K562 (cell line): Measurements from ENCODE around the gene SBK3. TPM values are rescaled to one million over a fixed set of nuclear protein-coding genes. Genes with fewer than 3 reads are reported as not detected.
A peak's percentile ranks its signal among the peaks of the same experiment; 100 is the strongest.

Experiments used
- ATAC-seq: fragments of 200-7000 bp; cut with Tn5 transposase; 3 replicates; pipeline ENCODE4 v1.9.1; 2020; ENCODE audit warnings: moderate library complexity
- BruUV-seq: library from RNA; stranded (reverse); fragments of 400-500 nt; replicated peaks from 2 replicates; lab custom pipeline; 2021; lab: Mats Ljungman, UMichigan
- CTCF ChIA-PET: fragments of 300-600 bp; formaldehyde crosslinking; extraction: SDS; loops from one replicate; lab custom pipeline; 2021; ENCODE audit warnings: low intra/inter-chr PET ratio; lab: Yijun Ruan, JAX
- POLR2A ChIA-PET: fragments of 300-600, 350-650 bp; sonication (Branson Sonifier 250); formaldehyde crosslinking; extraction: SDS; loops from one replicate; lab custom pipeline; 2021; ENCODE audit warnings: antibody characterized with exemption, inconsistent platforms; lab: Yijun Ruan, JAX
- DNase-seq, 4 experiments: peaks; one replicate each; pipeline versions ENCODE4 v3.0.0 to v3.0.0-alpha.2; 2011 to 2018; ENCODE audit warnings: low spot score in 3 of 4, mixed read lengths in 3 of 4; ENCODE audit errors: extremely low read depth in 1 of 4
- FAIRE-seq: peaks from 2 replicates; lab custom pipeline; 2011; peaks lifted over from hg19 to GRCh38; lab: Jason Lieb, UNC
- H2AFZ ChIP-seq: 2 replicates; pipeline ENCODE4 v1.6.0; 2011; ENCODE audit warnings: low read depth, low read length, control low read depth, inconsistent platforms
- H3K27ac ChIP-seq: fragments of 200-600 bp; 3 replicates; pipeline ENCODE4 v1.8.0; 2011; ENCODE audit warnings: low read depth, mild to moderate bottlenecking, control low read depth, inconsistent platforms, low read length, moderate library complexity, mixed read lengths; ENCODE audit errors: extremely low read depth
- H3K27me3 ChIP-seq, 2 experiments: fragments of 300-600 bp in 1 of 2; 2 replicates in 1 of 2; 3 replicates in 1 of 2; pipeline versions ENCODE4 v1.6.0 to v1.8.0; 2011; ENCODE audit warnings: inconsistent platforms in 2 of 2, low read length in 2 of 2, mild to moderate bottlenecking in 1 of 2, mixed read lengths in 1 of 2, moderate library complexity in 1 of 2; ENCODE audit not compliant: control insufficient read depth in 2 of 2, insufficient read depth in 2 of 2
- H3K36me3 ChIP-seq: fragments of 300-600 bp; 3 replicates; pipeline ENCODE4 v1.8.0; 2011; ENCODE audit warnings: mild to moderate bottlenecking, low read length, inconsistent platforms; ENCODE audit not compliant: control insufficient read depth, insufficient read depth
- H3K4me1 ChIP-seq, 2 experiments: fragments of 200-600 bp in 1 of 2; replicated peaks in 1 of 2; 2 replicates in 1 of 2; 3 replicates in 1 of 2; pipeline versions ENCODE4 v1.5.1 to v1.8.0; 2011; ENCODE audit warnings: inconsistent platforms in 2 of 2, low read length in 2 of 2, mild to moderate bottlenecking in 1 of 2, mixed read lengths in 1 of 2, moderate library complexity in 1 of 2; ENCODE audit not compliant: control insufficient read depth in 2 of 2, insufficient read depth in 2 of 2
- H3K4me2 ChIP-seq: 2 replicates; pipeline ENCODE4 v1.6.1; 2011; ENCODE audit warnings: low read length, control low read depth, inconsistent platforms, mixed read lengths; ENCODE audit not compliant: insufficient read depth
- H3K4me3 ChIP-seq: fragments of 200-600 bp; sonication (generic), shearing (Covaris generic); 2 replicates; pipeline ENCODE4 v1.5.1; 2016; ENCODE audit warnings: control low read depth, inconsistent platforms
- H3K79me2 ChIP-seq: fragments of 200-600 bp; 3 replicates; pipeline ENCODE4 v1.8.0; 2011; ENCODE audit warnings: low read length, inconsistent platforms; ENCODE audit not compliant: control insufficient read depth, insufficient read depth
- H3K9ac ChIP-seq, 2 experiments: 2 replicates each; pipeline versions ENCODE4 v1.6.0 to v1.6.1; 2011; ENCODE audit warnings: low read depth in 2 of 2, low read length in 2 of 2, control low read depth in 1 of 2, inconsistent platforms in 1 of 2, mild to moderate bottlenecking in 1 of 2, mixed read lengths in 1 of 2; ENCODE audit not compliant: insufficient read depth in 1 of 2
- H3K9me1 ChIP-seq: one replicate; pipeline ENCODE4 v1.6.0; 2011; ENCODE audit warnings: inconsistent platforms, mild to moderate bottlenecking, low read length, moderate library complexity; ENCODE audit not compliant: control insufficient read depth, insufficient read depth
- H3K9me3 ChIP-seq: replicated peaks from 2 replicates; pipeline ENCODE4 v1.5.1; 2011; ENCODE audit warnings: low read depth, low read length, inconsistent platforms; ENCODE audit not compliant: control insufficient read depth, insufficient read depth
- H4K20me1 ChIP-seq: replicated peaks from 2 replicates; pipeline ENCODE4 v1.6.1; 2011; ENCODE audit warnings: low read length, inconsistent platforms, mixed read lengths; ENCODE audit not compliant: control insufficient read depth, insufficient read depth
- ADNP ChIP-seq: fragments of 200-800 bp; sonication (Bioruptor generic); IDR thresholded peaks from 2 replicates; pipeline ENCODE4 v1.6.1; 2016; ENCODE audit warnings: missing genetic modification characterization, missing compliant biosample characterization
- EHMT2 ChIP-seq: fragments of 450-650 bp; IDR thresholded peaks from 2 replicates; pipeline ENCODE4 v1.6.1; 2018; ENCODE audit warnings: antibody characterized with exemption
- ELF4 ChIP-seq: fragments of 450-650 bp; formaldehyde crosslinking; IDR thresholded peaks from 2 replicates; pipeline ENCODE4 v1.4.0; 2022; ENCODE audit warnings: missing genetic modification characterization
- HDAC1 ChIP-seq, 2 experiments: fragments of 450-650 bp; IDR thresholded peaks; 2 replicates each; pipeline ENCODE4 v1.6.1; 2016 to 2017; ENCODE audit warnings: inconsistent platforms in 1 of 2, mild to moderate bottlenecking in 1 of 2, moderate library complexity in 1 of 2
- HDGF ChIP-seq: fragments of 450-650 bp; IDR thresholded peaks from 2 replicates; pipeline ENCODE4 v1.6.1; 2016
- HNRNPH1 ChIP-seq: fragments of 200-400 bp; formaldehyde crosslinking; optimal IDR thresholded peaks from 2 replicates; pipeline ENCODE3; 2017; ENCODE audit warnings: low read depth, mild to moderate bottlenecking, low read length, moderate library complexity
- JUND ChIP-seq, 2 experiments: IDR thresholded peaks; 2 replicates in 1 of 2; 3 replicates in 1 of 2; pipeline ENCODE4 v1.6.1; 2011; ENCODE audit warnings: borderline replicate concordance in 2 of 2, low read depth in 2 of 2, low read length in 2 of 2, improper control_type of control experiment in 1 of 2, missing biosample characterization in 1 of 2, missing genetic modification characterization in 1 of 2, missing genetic modification reagents in 1 of 2
- KLF6 ChIP-seq: fragments of 250-450 bp; sonication (Bioruptor Pico); IDR thresholded peaks from 2 replicates; pipeline ENCODE4 v1.4.0; 2020; ENCODE audit warnings: mild to moderate bottlenecking, moderate library complexity, borderline replicate concordance
- MTA2 ChIP-seq: fragments of 450-650 bp; IDR thresholded peaks from 2 replicates; pipeline ENCODE4 v1.6.1; 2016; ENCODE audit warnings: low read depth
- PPARD ChIP-seq: fragments of 250-450 bp; sonication (Bioruptor Pico); IDR thresholded peaks from 2 replicates; pipeline ENCODE4 v1.8.0; 2022; ENCODE audit warnings: inconsistent platforms, mild to moderate bottlenecking, moderate library complexity
- PTRF ChIP-seq: fragments of 450-650 bp; IDR thresholded peaks from 2 replicates; pipeline ENCODE4 v1.6.1; 2016; ENCODE audit warnings: mild to moderate bottlenecking, missing genetic modification characterization, missing compliant biosample characterization
- PYGO2 ChIP-seq: fragments of 450-650 bp; IDR thresholded peaks from 2 replicates; pipeline ENCODE4 v1.6.1; 2016; ENCODE audit warnings: mild to moderate bottlenecking, missing genetic modification characterization, moderate library complexity, missing compliant biosample characterization
- RBM25 ChIP-seq: fragments of 200-400 bp; formaldehyde crosslinking; IDR thresholded peaks from 2 replicates; pipeline ENCODE4 v1.6.1; 2018; ENCODE audit warnings: low read length, low read depth, moderate library complexity; ENCODE audit not compliant: severe bottlenecking
- SMAD2 ChIP-seq: fragments of 150-350 bp; IDR thresholded peaks from 2 replicates; pipeline ENCODE4 v1.6.1; 2014; ENCODE audit warnings: low read depth, mild to moderate bottlenecking, low read length
- SMAD3 ChIP-seq: fragments of 450-650 bp; formaldehyde crosslinking; conservative IDR thresholded peaks from 2 replicates; pipeline ENCODE4 v1.4.0; 2020; ENCODE audit warnings: mild to moderate bottlenecking
- ZNF165 ChIP-seq: fragments of 250-450 bp; sonication (Bioruptor Pico); IDR thresholded peaks from 2 replicates; pipeline ENCODE4 v1.4.0; 2020; ENCODE audit warnings: borderline replicate concordance
- ZNF197 ChIP-seq: fragments of 200-800 bp; sonication (Bioruptor generic); IDR thresholded peaks from 2 replicates; pipeline ENCODE4 v1.6.1; 2016; ENCODE audit warnings: low read depth, missing genetic modification characterization, missing compliant biosample characterization
- ZNF507 ChIP-seq: conservative IDR thresholded peaks from 2 replicates; pipeline ENCODE4 v1.6.1; 2017; ENCODE audit warnings: missing genetic modification characterization, missing compliant biosample characterization
- in situ Hi-C: fragments of 300-500 bp; cut with MboI; formaldehyde crosslinking; loops from 4 replicates; pipeline ENCODE4 v1.15.0; 2018; ENCODE audit warnings: inconsistent platforms, mixed read lengths
- intact Hi-C: fragments of 100-400 bp; cut with micrococcal nuclease; formaldehyde crosslinking; loops from 2 replicates; pipeline ENCODE4 v1.14.2; 2022
- polyA plus RNA-seq, 8 experiments: library from polyadenylated mRNA; depleted of rRNA in 4 of 8; stranded (reverse) in 5 of 8; unstranded in 3 of 8; fragments of >200 nt; fragmentation: Nextera tagmentation in 2 of 8; fragmentation: Illumina TruSeq in 1 of 8; extraction: Ambion mirVana in 2 of 8; extraction: Trizol in 1 of 8; gene quantifications; 2 replicates each; pipeline versions ENCODE4 v1.2.1 to v1.2.3, GENCODE V29; 2011 to 2014; ENCODE audit warnings: inconsistent platforms in 1 of 8, missing spikeins in 1 of 8
- total RNA-seq, 7 experiments: library from RNA; depleted of rRNA in 6 of 7; stranded (reverse); fragments of >200 nt in 6 of 7; fragmentation: Illumina TruSeq in 2 of 7; extraction: Trizol in 2 of 7; gene quantifications; 2 replicates each; pipeline versions ENCODE4 v1.2.1 to v1.2.3, GENCODE V29; 2011 to 2021; ENCODE audit warnings: low replicate concordance in 1 of 7
- TF ChIP-seq, protein P1 (sequence below): fragments of 250-450 bp; sonication (Bioruptor Pico); IDR thresholded peaks from 2 replicates; pipeline ENCODE4 v1.9.0; 2021; ENCODE audit warnings: mild to moderate bottlenecking
- TF ChIP-seq, protein P2 (sequence below): fragments of 450-650 bp; formaldehyde crosslinking; IDR thresholded peaks from 2 replicates; pipeline ENCODE4 v1.4.0; 2020; ENCODE audit warnings: mild to moderate bottlenecking

The SBK3 gene
- total and polyA plus RNA-seq, 9 of the 15 experiments (the other 6 are each of a cell fraction or from before 2014, with no cell fraction given): 0.11 to 0.43 (median 0.13) TPM; not detected in 6

DNA sequence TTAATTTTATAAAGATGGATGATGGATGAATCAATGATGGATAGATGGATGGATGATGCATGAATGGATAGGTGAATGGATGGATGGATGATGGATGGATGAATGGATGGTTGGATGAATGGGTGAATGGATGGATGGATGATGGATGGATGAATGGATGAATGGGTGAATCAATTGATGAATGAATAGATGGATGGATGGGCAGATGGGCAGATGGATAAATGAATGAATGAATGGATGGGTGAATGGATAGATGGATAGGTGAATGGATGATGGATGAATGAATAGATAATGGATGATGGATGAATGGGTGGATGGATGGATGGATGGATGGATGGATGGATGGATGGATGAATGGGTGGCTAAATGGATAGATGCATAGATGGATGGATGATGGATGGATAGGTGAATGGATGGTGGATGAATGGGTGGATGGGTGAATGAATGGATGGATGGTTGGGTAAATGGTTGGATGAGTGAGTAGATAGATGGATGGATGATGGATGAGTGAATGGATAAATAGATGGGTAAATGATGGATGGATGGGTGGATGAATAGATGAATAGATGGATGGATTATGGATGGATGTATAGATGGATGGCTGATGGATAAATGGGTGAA is 22.5 kb upstream of the SBK3 start:
- Histone ChIP-seq H3K9ac (no peak overlapping the region), H3K79me2 (no peaks in the 10 kb centered on the region), H3K27ac (no peak overlapping the region), H3K4me1 (peaks cover 0 to 7% of the 10 kb centered on the region in 2 experiments; a peak in 3 of 5 replicates), H3K36me3 (no peaks in the 10 kb centered on the region), H3K9me3 (no peaks in the 10 kb centered on the region), H2AFZ (no peak overlapping the region), H3K4me3 (no peak overlapping the region), H3K27me3 (no peaks in the 10 kb centered on the region; a peak in 2 of 5 replicates), H3K4me2 (no peak overlapping the region), H4K20me1 (no peaks in the 10 kb centered on the region), H3K9me1 (no peaks in the 10 kb centered on the region)
- in situ Hi-C loops (no loop called here), intact Hi-C loops (no loop called here)
- DNase-seq: no peak
- ChIA-PET CTCF (no interaction called here), POLR2A (no interaction called here)
- no peak for ATAC-seq
- BruUV-seq: no TSS peak
- no peak for FAIRE-seq
- TF ChIP-seq HDGF (no peak), PPARD (no peak), HDAC1 (IDR thresholded peaks at IDR 0.05) (0 out of 4 replicates have a peak, but pooled peaks of 1 of the 2 experiments have one; percentile 51), ZNF507 (tag) (no peak), PTRF (tag) (no peak), SMAD2 (no peak), SMAD3 (no peak), MTA2 (no peak), ZNF165 (CRISPR knock-in tag) (no peak), ZNF197 (CRISPR knock-in tag) (no peak), EHMT2 (peak; percentile 79; the same call in 1 of the 2 replicates), RBM25 (no peak), KLF6 (CRISPR knock-in tag) (no peak), ADNP (no peak), ELF4 (0 out of 2 replicates have a peak, but pooled peaks have one; percentile 34), PYGO2 (tag) (no peak), HNRNPH1 (no peak), JUND (IDR thresholded peaks at IDR 0.05; ENCODE audit: borderline replicate concordance, low read depth, low read length) (no peak), JUND (tag; IDR thresholded peaks at IDR 0.05; ENCODE audit: borderline replicate concordance, low read depth, low read length) (no peak)
- TF ChIP-seq, protein P1, sequence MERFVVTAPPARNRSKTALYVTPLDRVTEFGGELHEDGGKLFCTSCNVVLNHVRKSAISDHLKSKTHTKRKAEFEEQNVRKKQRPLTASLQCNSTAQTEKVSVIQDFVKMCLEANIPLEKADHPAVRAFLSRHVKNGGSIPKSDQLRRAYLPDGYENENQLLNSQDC (CRISPR knock-in tag): no peak
- TF ChIP-seq, protein P2, sequence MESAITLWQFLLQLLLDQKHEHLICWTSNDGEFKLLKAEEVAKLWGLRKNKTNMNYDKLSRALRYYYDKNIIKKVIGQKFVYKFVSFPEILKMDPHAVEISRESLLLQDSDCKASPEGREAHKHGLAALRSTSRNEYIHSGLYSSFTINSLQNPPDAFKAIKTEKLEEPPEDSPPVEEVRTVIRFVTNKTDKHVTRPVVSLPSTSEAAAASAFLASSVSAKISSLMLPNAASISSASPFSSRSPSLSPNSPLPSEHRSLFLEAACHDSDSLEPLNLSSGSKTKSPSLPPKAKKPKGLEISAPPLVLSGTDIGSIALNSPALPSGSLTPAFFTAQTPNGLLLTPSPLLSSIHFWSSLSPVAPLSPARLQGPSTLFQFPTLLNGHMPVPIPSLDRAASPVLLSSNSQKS (CRISPR knock-in tag): no peak
